Measurements from ENCODE around the gene RHEB. TPM values are rescaled to one million over a fixed set of nuclear protein-coding genes. Genes with fewer than 3 reads are reported as not detected.
A peak's percentile ranks its signal among the peaks of the same experiment; 100 is the strongest.

RHEB gene
- polyA plus RNA-seq, 1 experiment: 154 TPM

GRCh38 chr7:151449990-151450389 is 69.7 kb downstream of the RHEB start:
- TF ChIP-seq, protein P1, sequence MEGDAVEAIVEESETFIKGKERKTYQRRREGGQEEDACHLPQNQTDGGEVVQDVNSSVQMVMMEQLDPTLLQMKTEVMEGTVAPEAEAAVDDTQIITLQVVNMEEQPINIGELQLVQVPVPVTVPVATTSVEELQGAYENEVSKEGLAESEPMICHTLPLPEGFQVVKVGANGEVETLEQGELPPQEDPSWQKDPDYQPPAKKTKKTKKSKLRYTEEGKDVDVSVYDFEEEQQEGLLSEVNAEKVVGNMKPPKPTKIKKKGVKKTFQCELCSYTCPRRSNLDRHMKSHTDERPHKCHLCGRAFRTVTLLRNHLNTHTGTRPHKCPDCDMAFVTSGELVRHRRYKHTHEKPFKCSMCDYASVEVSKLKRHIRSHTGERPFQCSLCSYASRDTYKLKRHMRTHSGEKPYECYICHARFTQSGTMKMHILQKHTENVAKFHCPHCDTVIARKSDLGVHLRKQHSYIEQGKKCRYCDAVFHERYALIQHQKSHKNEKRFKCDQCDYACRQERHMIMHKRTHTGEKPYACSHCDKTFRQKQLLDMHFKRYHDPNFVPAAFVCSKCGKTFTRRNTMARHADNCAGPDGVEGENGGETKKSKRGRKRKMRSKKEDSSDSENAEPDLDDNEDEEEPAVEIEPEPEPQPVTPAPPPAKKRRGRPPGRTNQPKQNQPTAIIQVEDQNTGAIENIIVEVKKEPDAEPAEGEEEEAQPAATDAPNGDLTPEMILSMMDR (IDR thresholded peaks at IDR 0.05; ENCODE audit: low read depth, low read length): no peak
- ChIA-PET POLR2A (no interaction called here), CTCF (interaction anchor here (0.6 to 4.1 kb wide), 10 partner anchors 11 to 308 kb away, joined by 3 to 109 read pairs (median 29); partner anchors contain the start of genes CRYGN and RHEB)
- DNase-seq (ENCODE audit: low read depth, low spot score): no peak
- Histone ChIP-seq H3K27ac (ENCODE audit: low read depth, low read length) (no peak overlapping the region), H3K27me3 (ENCODE audit: control insufficient read depth, insufficient read depth, low read length) (peaks cover 4% of the 10 kb centered on the region), H3K4me3 (ENCODE audit: low read depth, low read length) (no peak overlapping the region), H3K9me3 (ENCODE audit: control insufficient read depth, insufficient read depth, low read length) (no peaks in the 10 kb centered on the region; the same call in 1 of the 2 replicates)

DNA sequence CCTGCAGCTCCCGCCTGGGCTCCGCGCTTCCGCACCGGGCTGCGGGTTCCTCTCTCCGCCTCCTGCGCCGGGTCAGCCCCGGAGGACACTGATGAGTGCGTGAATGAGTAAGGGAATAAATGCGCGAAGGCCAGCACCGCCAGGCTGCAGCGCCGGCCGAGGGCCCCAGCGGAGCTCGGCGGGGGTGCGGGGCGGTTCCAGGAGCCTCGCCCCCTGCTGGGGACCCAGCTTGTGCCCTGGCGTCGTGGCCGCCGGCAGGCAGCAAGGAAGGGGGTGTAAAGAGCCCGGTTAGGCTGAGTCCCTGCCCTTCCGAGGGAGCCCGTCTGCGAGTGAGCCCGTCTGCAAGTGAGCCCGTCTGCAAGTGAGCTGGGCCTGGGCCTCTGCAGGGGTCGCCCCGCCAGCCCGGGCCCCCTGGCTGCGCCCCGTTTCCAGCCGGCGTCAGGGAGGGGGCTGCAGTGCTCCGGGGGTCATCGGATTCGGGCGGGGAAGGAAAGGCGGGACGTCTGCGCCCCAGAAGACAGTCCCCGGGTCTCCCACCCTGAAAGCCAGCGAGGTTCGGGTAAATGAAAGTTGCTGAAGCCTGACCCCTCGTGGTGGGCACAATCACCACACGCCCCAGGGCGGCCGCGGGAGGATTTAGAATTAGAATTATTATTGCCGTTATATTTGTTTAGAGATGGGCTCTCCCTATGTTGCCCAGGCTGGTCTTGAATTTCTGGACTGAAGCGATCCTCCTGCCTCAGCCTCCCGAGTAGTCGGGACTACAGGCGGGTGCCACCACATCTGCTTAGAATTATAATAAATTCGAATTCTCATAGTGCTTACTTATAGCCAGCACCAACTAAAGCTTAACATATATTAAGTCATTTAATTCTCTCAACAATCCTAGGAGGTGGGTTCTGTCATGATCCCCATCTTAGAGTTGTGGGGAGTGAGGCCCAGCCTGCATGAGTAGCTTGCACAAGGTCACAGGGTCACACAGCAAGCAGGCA is 71.1 kb downstream of the RHEB start:
- ChIA-PET POLR2A (interaction anchor here (0.6 to 2.1 kb wide), 5 partner anchors 12 to 327 kb away, joined by 3 to 17 read pairs (median 3); no protein-coding TSS in a partner anchor), CTCF (interaction anchor here (0.6 to 4.1 kb wide), 43 partner anchors 8 to 325 kb away, joined by 3 to 109 read pairs (median 5); partner anchors contain the start of genes CRYGN, NUB1 and RHEB)
- Histone ChIP-seq H3K4me3 (ENCODE audit: low read depth, low read length) (peak overlapping the region; percentile 51), H3K9me3 (ENCODE audit: control insufficient read depth, insufficient read depth, low read length) (no peaks in the 10 kb centered on the region; the same call in 1 of the 2 replicates), H3K27ac (ENCODE audit: low read depth, low read length) (no peak overlapping the region), H3K27me3 (ENCODE audit: control insufficient read depth, insufficient read depth, low read length) (peaks cover 4% of the 10 kb centered on the region)
- TF ChIP-seq, protein P1 (IDR thresholded peaks at IDR 0.05; ENCODE audit: low read depth, low read length): peak; percentile 77
- DNase-seq (ENCODE audit: low read depth, low spot score): no peak

DNA sequence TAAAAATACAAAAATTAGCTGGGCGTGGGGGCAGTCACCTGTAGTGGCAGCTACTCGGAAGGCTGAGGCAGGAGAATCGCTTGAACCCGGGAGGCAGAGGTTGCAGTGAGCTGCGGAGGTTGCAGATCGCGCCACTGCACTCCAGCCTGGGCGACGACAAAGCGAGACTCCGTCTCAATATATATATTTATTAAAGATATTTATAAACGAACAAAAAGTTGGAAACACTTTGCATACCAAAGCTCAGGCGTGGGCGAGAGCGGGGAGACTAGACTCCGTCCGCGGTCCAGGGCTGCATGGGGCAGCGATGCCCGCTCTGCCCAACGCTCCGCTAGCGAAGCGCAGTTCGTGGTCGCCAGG is 71.8 kb downstream of the RHEB start:
- TF ChIP-seq, protein P1 (IDR thresholded peaks at IDR 0.05; ENCODE audit: low read depth, low read length): no peak

GRCh38 chr7:151447312-151447711 is 72.4 kb downstream of the RHEB start:
- ChIA-PET POLR2A (interaction anchor here (0.7 to 2.1 kb wide), 2 partner anchors 80 to 176 kb away, joined by 8 to 17 read pairs; no protein-coding TSS in a partner anchor), CTCF (interaction anchor here (0.9 to 4.1 kb wide), 8 partner anchors 9 to 203 kb away, joined by 3 to 109 read pairs (median 29); partner anchors contain the start of gene CRYGN)
- Histone ChIP-seq H3K27me3 (ENCODE audit: control insufficient read depth, insufficient read depth, low read length) (peaks cover 4% of the 10 kb centered on the region), H3K4me3 (ENCODE audit: low read depth, low read length) (no peak overlapping the region), H3K9me3 (ENCODE audit: control insufficient read depth, insufficient read depth, low read length) (no peaks in the 10 kb centered on the region; the same call in 1 of the 2 replicates), H3K27ac (ENCODE audit: low read depth, low read length) (no peak overlapping the region)
- DNase-seq (ENCODE audit: low read depth, low spot score): no peak
- TF ChIP-seq, protein P1 (IDR thresholded peaks at IDR 0.05; ENCODE audit: low read depth, low read length): no peak

More for the DNA sequence above, 71.8 kb downstream of the RHEB start:
- H3K27ac ChIP-seq (ENCODE audit: low read depth, low read length): no peak overlapping the region
- CTCF ChIA-PET: interaction anchor here (0.6 to 4.1 kb wide), 24 partner anchors 9 to 310 kb away, joined by 3 to 109 read pairs (median 6); partner anchors contain the start of gene CRYGN
- POLR2A ChIA-PET: interaction anchor here (0.6 to 2.1 kb wide), 5 partner anchors 12 to 327 kb away, joined by 3 to 17 read pairs (median 3); no protein-coding TSS in a partner anchor
- no peaks in the 10 kb centered on the region; the same call in 1 of the 2 replicates for H3K9me3 ChIP-seq (ENCODE audit: control insufficient read depth, insufficient read depth, low read length)
- no peak for DNase-seq (ENCODE audit: low read depth, low spot score)
- H3K4me3 ChIP-seq (ENCODE audit: low read depth, low read length): peak overlapping the region; percentile 51
- peaks cover 4% of the 10 kb centered on the region for H3K27me3 ChIP-seq (ENCODE audit: control insufficient read depth, insufficient read depth, low read length)

Data from AG04450 (cell line).